Astrocyte of the spinal cord (primary cell): ENCODE data around the gene C6.

Experiments
- DNase-seq: peaks from one replicate; pipeline ENCODE4 v3.0.0; 2011; ENCODE audit warnings: low read depth, low spot score
- H3K4me3 ChIP-seq: 2 replicates; pipeline ENCODE4 v1.5.1; 2011; ENCODE audit warnings: low read depth, mild to moderate bottlenecking, low read length, moderate library complexity
- in situ Hi-C: cut with HindIII; loops from 2 replicates; pipeline ENCODE4 v1.10.0; 2017; ENCODE audit warnings: low sequenced_read_pairs
- TF ChIP-seq, protein P1 (sequence below): IDR thresholded peaks from 2 replicates; pipeline ENCODE4 v1.5.1; 2012; ENCODE audit warnings: low read depth, mild to moderate bottlenecking, low read length, inconsistent platforms

C6 gene

DNA sequence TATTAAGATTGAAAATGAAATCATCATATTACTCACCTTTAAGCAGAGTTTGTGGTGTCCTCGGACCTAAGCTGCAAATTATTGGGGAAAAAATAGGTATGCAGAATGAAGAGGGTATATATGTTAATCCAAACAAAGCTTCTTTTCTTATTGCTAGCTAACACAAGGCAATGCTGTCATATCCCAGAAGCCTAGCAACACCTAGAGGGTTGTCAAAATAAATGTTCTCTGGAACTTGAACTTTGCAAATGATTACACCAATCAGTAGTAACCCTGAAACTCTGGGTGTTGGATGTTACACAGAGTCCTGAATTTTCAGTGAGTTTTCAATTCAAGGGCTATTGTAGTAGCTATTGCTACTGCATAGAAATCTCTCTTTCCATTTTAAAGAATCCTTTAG is at the start of gene C6:
C6 (minus strand) TSS at position 193 of the 400 bp plus-strand sequence. CDS start 10,302 bp downstream, outside the sequence.
- TF ChIP-seq, protein P1, sequence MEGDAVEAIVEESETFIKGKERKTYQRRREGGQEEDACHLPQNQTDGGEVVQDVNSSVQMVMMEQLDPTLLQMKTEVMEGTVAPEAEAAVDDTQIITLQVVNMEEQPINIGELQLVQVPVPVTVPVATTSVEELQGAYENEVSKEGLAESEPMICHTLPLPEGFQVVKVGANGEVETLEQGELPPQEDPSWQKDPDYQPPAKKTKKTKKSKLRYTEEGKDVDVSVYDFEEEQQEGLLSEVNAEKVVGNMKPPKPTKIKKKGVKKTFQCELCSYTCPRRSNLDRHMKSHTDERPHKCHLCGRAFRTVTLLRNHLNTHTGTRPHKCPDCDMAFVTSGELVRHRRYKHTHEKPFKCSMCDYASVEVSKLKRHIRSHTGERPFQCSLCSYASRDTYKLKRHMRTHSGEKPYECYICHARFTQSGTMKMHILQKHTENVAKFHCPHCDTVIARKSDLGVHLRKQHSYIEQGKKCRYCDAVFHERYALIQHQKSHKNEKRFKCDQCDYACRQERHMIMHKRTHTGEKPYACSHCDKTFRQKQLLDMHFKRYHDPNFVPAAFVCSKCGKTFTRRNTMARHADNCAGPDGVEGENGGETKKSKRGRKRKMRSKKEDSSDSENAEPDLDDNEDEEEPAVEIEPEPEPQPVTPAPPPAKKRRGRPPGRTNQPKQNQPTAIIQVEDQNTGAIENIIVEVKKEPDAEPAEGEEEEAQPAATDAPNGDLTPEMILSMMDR: no peak
- H3K4me3 ChIP-seq: no peak within 1 kb of the TSS
- in situ Hi-C loops: no loop called here
- DNase-seq: no peak

DNA sequence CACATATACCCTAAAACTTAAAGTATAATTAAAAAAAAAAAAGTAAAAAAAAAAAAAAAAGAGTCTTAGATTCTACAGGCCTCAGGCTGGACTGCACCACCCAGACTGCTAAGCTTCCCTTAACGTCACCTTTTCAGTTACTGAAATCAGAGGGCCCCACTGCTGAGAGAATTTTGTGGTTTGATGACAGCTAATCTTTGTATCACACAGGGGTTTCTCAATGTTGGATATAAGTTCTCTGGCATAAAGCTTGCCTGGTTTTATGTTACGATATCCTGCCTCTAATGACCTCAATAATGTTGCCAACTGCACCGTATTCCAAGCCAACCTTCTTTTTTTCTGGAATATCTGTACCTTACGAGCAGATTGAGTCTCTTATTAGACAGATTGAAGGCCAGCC is 43.1 kb upstream of the C6 start:
- DNase-seq: peak; percentile 38
- no peak overlapping the region for H3K4me3 ChIP-seq
- in situ Hi-C loops: loop anchor here (25.0 kb wide), 1 partner anchor 556 kb away; no protein-coding TSS in a partner anchor
- TF ChIP-seq, protein P1: no peak

DNA sequence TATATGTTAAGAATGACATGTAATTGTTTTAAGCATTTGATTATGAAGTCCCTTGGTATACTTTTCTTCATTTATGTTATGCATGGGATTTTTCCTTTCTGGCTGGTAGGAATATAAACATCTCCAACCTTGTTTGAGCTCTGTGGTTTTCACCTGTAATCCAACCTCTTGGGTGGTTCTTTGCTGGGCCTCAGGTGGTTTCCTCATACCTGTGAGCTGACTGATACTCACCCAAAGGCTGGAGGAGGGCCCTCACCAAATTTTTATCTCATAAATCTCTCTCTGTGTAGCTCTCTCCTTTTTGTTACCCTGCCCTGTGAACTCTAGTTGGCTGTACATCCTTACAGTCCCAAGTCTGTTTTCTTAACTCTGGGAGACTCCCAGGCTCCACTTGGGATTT is 39.8 kb upstream of the C6 start:
- in situ Hi-C loops: loop anchor here (25.0 kb wide), 1 partner anchor 559 kb away; no protein-coding TSS in a partner anchor
- TF ChIP-seq, protein P1: no peak
- no peak overlapping the region for H3K4me3 ChIP-seq
- DNase-seq: no peak

DNA sequence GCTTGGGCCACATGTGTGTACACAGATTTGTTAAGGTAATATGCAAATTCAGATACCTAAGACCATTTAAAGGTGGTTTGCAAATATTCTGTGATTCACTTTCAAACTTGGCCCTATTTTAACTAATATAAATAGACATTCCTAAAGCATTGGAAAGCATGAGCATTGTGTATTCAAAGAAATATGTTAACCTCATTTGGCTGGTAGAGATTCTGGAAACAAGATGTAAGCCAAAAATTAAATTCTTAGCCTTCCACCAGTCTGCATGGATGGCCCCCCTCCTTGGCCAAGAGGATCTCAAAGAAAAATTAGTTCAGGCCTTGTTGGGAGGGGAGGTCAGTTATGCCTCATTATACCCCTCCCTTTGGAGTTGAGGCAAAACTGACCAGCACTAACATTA is 38.7 kb upstream of the C6 start:
- TF ChIP-seq, protein P1: no peak
- no peak overlapping the region for H3K4me3 ChIP-seq
- peak; percentile 61 for DNase-seq
- in situ Hi-C loops: loop anchor here (25.0 kb wide), 1 partner anchor 560 kb away; no protein-coding TSS in a partner anchor

DNA sequence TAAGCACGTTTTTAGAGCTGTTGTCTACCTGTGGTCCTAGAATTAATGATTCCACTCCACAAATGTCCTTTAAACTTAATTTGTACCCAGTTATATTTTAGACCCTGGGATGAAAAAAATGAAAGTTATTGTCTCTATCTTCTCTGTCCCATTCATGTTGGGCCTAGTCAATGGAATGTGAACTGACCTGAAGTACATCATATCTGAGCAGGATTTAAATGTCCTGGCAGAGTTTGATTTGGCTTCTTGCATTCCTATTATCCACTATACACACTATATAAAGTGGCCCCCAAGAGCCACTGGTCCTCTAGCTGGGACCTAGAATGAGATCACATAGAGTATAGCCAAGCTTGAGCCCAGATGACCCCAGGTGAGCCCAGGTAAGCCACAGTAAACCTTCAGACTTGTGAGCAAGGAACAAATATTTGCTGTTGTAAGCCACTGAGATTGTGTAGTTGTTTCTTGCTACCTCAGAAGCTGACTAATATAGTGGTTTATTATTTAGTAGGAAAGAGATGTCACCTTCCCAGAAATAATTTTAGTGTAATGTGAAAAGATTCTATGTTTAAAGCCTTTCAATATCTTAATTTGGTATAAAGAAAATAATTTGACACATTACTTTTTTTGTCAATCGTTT is 37.1 kb upstream of the C6 start:
- DNase-seq: no peak
- in situ Hi-C loops: loop anchor here (25.0 kb wide), 1 partner anchor 562 kb away; no protein-coding TSS in a partner anchor
- TF ChIP-seq, protein P1: no peak
- H3K4me3 ChIP-seq: no peak overlapping the region

DNA sequence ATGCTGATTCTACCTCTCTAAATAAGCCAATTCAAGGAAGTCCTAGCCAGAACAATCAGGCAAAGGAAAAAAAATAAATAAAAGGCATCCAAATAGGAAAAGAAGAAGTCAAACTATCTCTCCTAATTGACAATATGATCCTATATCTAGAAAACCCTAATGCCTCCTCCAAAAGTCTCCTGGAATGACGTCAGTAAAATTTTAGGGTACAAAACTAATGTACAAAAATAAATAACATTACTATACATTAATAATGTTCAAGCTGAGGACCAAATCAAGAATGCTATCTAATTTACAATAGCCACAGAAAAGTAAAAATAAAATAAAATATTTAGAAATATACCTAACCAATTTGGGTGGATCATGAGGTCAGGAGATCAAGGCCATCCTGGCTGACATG is 33.8 kb upstream of the C6 start:
- no peak for DNase-seq
- in situ Hi-C loops: no loop called here
- TF ChIP-seq, protein P1: no peak

More for the DNA sequence above, 33.8 kb upstream of the C6 start:
- no peak overlapping the region for H3K4me3 ChIP-seq
